D721Med (cell line): ENCODE data around the gene BIK.
"Not testable (repeated sequence)": the region's sequence is repeated elsewhere in the genome, so short reads cannot be mapped to it uniquely, and the experiment has no call there.

Experiments
- DNase-seq: peaks from one replicate; pipeline ENCODE4 v3.0.0; 2011; ENCODE audit warnings: low spot score; ENCODE audit not compliant: insufficient read length
- FAIRE-seq: peaks from 2 replicates; lab custom pipeline; 2011; peaks lifted over from hg19 to GRCh38; lab: Jason Lieb, UNC
- TF ChIP-seq, protein P1 (sequence below): IDR thresholded peaks from 2 replicates; pipeline ENCODE4 v1.5.1; 2012; ENCODE audit warnings: mild to moderate bottlenecking, control low read depth; ENCODE audit not compliant: insufficient read depth; ENCODE audit errors: missing control alignments

The BIK gene

DNA sequence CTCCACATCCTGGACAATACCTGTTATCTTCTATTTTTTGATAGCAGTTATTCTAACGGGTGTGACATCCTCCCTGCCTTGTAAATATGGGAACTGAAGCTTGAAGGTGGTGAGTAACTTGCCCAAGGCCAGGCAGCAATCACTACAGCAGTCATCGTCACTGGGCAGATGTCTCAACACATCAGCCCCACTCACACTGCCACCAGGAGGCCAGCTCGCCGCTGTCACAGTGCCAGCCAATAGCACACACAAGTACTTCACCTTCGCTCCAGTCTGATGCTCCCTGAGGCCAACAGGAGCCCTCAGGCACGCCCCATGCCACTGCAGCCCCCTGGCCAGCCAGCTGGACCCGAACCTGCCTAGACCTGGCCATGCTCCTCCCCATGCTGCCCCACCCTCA, 16.5 kb upstream of the BIK start:
- FAIRE-seq: no peak
- DNase-seq: no peak

DNA sequence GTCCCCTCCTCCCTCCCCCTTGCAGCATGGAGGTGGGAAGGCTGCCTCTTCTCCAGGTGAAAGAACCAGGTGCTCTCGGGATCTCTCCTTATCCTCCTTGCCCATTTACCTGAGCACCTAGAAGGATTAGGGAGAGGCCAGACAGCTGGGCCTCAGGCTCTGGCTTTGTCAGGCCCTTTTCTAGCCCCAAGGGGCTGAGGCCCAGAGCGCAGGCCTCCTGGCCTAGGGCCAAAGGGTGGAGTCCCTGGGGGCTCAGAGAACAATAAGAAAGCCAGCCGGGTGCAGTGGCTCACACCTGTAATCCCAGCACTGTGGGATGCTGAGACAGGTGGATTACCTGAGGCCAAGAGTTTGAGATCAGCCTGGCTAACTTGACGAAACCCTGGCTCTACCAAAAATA, 16.0 kb upstream of the BIK start:
- TF ChIP-seq, protein P1, sequence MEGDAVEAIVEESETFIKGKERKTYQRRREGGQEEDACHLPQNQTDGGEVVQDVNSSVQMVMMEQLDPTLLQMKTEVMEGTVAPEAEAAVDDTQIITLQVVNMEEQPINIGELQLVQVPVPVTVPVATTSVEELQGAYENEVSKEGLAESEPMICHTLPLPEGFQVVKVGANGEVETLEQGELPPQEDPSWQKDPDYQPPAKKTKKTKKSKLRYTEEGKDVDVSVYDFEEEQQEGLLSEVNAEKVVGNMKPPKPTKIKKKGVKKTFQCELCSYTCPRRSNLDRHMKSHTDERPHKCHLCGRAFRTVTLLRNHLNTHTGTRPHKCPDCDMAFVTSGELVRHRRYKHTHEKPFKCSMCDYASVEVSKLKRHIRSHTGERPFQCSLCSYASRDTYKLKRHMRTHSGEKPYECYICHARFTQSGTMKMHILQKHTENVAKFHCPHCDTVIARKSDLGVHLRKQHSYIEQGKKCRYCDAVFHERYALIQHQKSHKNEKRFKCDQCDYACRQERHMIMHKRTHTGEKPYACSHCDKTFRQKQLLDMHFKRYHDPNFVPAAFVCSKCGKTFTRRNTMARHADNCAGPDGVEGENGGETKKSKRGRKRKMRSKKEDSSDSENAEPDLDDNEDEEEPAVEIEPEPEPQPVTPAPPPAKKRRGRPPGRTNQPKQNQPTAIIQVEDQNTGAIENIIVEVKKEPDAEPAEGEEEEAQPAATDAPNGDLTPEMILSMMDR: no peak
- no peak for DNase-seq

More for the DNA sequence above, 16.5 kb upstream of the BIK start:
- TF ChIP-seq, protein P1: no peak

DNA sequence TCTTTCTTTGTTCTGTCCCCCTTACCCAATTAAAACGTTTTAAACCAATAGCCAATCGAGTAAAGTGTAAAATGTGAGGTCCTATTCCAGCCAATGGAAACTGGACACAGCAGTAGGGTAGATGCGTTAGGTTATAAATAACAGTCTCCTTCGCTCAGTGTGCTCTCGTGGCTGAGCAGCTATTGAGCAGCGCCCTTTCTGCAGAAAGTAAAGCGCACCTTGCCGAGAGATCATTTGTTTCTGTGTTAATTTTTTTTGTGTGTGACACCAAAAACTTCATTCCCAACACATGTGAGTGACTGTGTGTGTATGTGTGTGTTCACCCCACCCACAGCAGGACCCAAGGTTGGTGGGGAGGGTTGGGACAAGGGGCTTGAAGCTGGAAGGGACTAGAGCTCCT, 14.1 kb upstream of the BIK start:
- DNase-seq (no peak), FAIRE-seq (no peak)
- TF ChIP-seq, protein P1: no peak

More for the DNA sequence above, 16.0 kb upstream of the BIK start:
- no peak for FAIRE-seq

DNA sequence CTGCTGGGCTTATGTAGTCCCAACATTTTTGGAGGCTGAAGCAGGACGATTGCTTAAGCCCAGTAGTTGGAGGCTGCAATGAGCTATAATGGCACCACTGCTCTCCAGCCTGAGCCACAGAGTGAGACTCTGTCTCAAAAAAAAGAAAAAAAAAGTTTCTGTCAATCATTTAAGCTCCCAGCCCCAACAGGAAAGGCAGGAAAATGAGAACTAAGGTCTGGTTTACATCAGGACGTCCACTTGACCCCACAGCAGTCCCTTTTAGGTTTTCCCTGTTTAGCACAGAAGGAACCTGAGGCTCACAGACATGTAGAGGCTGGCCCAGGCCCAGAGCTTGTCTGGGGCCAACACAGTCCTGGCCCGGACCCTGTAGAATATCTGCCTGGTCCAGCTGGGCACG, 12.2 kb upstream of the BIK start:
- TF ChIP-seq, protein P1: no peak

DNA sequence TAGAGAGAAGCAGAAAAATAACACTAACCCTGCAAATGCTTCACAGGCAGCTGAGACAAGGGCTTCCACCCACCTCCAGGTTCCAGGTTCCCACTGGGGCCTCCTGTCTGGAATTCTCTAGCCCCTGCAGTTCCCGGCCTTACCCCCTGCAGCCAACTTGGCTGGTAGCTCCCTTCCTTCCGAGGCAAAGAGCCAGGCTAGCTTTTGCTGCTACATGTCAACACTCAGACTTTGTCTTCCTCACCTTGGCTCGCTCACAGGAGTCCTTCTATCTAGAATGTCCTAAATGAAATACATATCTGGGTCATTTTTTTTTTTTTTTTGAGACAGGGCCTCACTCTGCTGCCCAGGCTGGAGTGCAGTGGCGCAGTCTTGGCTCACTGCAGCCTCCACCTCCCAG, 11.5 kb upstream of the BIK start:
- FAIRE-seq (no peak), DNase-seq (no peak)
- TF ChIP-seq, protein P1: no peak

More for the DNA sequence above, 12.2 kb upstream of the BIK start:
- DNase-seq (no peak), FAIRE-seq (no peak)

DNA sequence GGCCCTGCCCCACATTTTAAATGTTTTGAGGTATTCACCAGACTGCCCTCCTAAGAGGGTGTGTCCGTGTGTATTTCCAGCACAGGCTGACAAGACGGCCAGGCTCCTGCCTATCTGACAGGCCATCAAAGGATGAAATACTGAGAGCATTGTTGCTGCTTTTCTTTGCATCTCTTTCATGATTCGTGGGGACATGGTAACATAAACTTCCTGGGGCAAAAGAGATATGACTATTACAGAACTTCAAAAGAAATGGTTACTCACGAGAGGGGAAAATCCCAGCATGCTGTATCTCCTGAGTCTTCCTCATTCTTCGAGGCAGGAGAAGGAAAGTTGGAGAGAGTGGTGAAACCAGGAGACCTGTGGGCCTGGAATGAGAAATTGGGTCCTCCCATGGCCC, 10.3 kb upstream of the BIK start:
- no peak for DNase-seq
- no peak for FAIRE-seq
- TF ChIP-seq, protein P1: no peak

DNA sequence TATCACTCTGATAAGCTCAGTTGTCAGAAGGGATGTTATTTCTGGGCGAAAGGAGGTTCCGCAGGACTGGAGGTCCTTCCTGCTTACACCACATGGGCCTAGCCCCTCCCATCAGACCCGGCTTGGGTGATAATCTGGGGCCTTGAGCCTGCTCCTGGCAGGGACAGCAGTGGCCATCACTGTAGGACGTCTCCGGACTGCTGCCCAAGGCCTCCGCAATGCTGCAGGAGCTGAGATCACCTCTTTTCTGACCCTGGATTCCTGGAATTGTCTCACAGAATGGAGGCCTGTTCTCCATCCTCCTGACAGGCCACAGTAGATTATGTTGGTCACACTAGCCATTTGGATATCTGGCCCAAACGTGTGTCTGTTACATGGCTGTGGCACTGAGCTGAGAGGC, 9.2 kb upstream of the BIK start:
- DNase-seq (no peak), FAIRE-seq (no peak)
- TF ChIP-seq, protein P1: no peak

DNA sequence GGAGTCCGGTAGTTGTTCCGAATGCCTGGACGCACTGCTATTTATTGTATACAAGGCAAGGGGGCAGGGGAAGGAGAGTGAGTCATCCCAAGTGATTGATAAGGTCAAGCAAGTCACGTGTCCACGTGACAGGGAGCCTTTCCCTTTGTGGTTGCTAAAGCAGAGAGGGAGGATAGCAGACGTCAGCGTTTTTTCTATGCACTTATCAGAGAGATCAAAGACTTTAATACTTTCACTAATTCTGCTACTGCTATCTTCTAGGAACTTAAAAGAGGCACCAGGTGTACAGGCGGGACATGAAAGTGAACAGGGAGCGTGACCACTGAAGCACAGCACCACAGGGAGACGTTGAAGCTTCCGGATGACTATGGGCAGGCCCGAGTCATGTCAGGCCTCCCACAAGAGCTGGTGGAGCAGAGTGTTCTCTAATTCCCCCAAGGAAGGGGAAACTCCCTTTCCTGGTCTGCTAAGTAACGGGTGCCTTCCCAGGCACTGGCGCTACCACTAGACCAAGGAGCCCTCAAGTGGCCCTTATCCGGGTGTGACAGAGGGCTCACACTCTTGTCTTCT, 6.4 kb upstream of the BIK start:
- not testable (repeated sequence) for DNase-seq, FAIRE-seq

DNA sequence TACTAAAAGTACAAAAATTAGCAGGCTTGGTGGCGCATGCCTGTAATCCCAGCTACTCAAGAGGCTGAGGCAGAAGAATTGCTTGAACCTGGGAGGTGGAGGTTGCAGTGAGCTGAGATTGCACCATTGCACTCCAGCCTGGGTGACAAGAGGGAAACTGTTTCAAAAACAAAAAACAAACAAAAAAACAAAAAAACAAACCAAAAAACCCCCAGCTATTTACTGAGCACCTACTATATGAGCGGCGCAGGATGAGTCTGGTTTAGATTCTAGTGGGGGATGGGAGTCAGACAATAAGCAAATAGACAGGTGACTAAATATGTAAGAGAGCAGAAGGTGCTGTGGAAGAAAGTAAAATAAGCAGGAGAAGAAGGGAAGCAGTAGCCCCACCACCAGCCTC, 5.6 kb upstream of the BIK start:
- DNase-seq, FAIRE-seq: not testable (repeated sequence)
